Neural cell (in vitro differentiated cells): Measurements from ENCODE around the gene CLEC18C. TPM values are rescaled to one million over a fixed set of nuclear protein-coding genes. Genes with fewer than 3 reads are reported as not detected.
"Not testable (repeated sequence)": the region's sequence is repeated elsewhere in the genome, so short reads cannot be mapped to it uniquely, and the experiment has no call there.

Experiments
- H2AFZ ChIP-seq: fragments of 200-600, 300-800 bp; sonication (generic), shearing (Covaris generic); 2 replicates; pipeline ENCODE4 v1.6.0; 2014; ENCODE audit warnings: low read depth, mild to moderate bottlenecking, antibody characterized with exemption, low read length, moderate library complexity
- H3F3A ChIP-seq: fragments of 200-600 bp; shearing (Covaris generic); 2 replicates; pipeline ENCODE4 v1.6.1; 2016; ENCODE audit warnings: mild to moderate bottlenecking, moderate library complexity, mixed read lengths, antibody characterized with exemption, low read length; ENCODE audit not compliant: insufficient read depth, poor library complexity, severe bottlenecking
- H3K27ac ChIP-seq: fragments of 200-600, 300-800 bp; sonication (generic), shearing (Covaris generic); 2 replicates; pipeline ENCODE4 v1.5.1; 2014; ENCODE audit warnings: mild to moderate bottlenecking, low read length, moderate library complexity
- H3K27me3 ChIP-seq: fragments of 300-800, 200-600 bp; sonication (generic), shearing (Covaris generic); 2 replicates; pipeline ENCODE4 v1.6.0; 2014; ENCODE audit warnings: mild to moderate bottlenecking, low read depth, low read length, moderate library complexity; ENCODE audit not compliant: insufficient read depth
- H3K36me3 ChIP-seq: fragments of 300-800, 200-600 bp; sonication (generic), shearing (Covaris generic); 2 replicates; pipeline ENCODE4 v1.5.1; 2014; ENCODE audit warnings: mild to moderate bottlenecking, antibody characterized with exemption, low read length, moderate library complexity; ENCODE audit not compliant: insufficient read depth
- H3K4me2 ChIP-seq: fragments of 300-800, 200-600 bp; sonication (generic), shearing (Covaris generic); 2 replicates; pipeline ENCODE4 v1.6.0; 2014; ENCODE audit warnings: mild to moderate bottlenecking, low read length
- H3K4me3 ChIP-seq: fragments of 300-800, 200-600 bp; sonication (generic), shearing (Covaris generic); 2 replicates; pipeline ENCODE4 v1.5.1; 2014; ENCODE audit warnings: mild to moderate bottlenecking, low read length, moderate library complexity
- H3K79me2 ChIP-seq: fragments of 200-600 bp; shearing (Covaris generic); replicated peaks from 2 replicates; pipeline ENCODE4 v1.6.0; 2014; ENCODE audit warnings: mild to moderate bottlenecking, low read length, moderate library complexity; ENCODE audit not compliant: insufficient read depth
- H3K9ac ChIP-seq: fragments of 300-800, 200-600 bp; sonication (generic), shearing (Covaris generic); 2 replicates; pipeline ENCODE4 v1.6.1; 2016; ENCODE audit warnings: mild to moderate bottlenecking, low read length, mixed read lengths
- H3K9me2 ChIP-seq: fragments of 200-600 bp; shearing (Covaris generic); 2 replicates; pipeline ENCODE4 v1.6.1; 2016; ENCODE audit warnings: mild to moderate bottlenecking, low read length, mixed read lengths; ENCODE audit not compliant: insufficient read depth
- H3K9me3 ChIP-seq: fragments of 200-600, 300-800 bp; sonication (generic), shearing (Covaris generic); 2 replicates; pipeline ENCODE4 v1.6.1; 2016; ENCODE audit warnings: mild to moderate bottlenecking, mixed run types, low read length, moderate library complexity, mixed read lengths
- H4K20me1 ChIP-seq: fragments of 200-600 bp; shearing (Covaris generic); 2 replicates; pipeline ENCODE4 v1.6.1; 2016; ENCODE audit warnings: mild to moderate bottlenecking, mixed run types; ENCODE audit not compliant: insufficient read depth
- CTCF ChIP-seq: fragments of 450-650 bp; IDR thresholded peaks from 2 replicates; pipeline ENCODE4 v1.5.1; 2014; ENCODE audit warnings: antibody characterized with exemption, mild to moderate bottlenecking, moderate library complexity; ENCODE audit not compliant: poor library complexity, severe bottlenecking
- EP300 ChIP-seq: fragments of 450-650 bp; conservative IDR thresholded peaks from 2 replicates; pipeline ENCODE4 v1.6.1; 2014; ENCODE audit warnings: antibody characterized with exemption, mild to moderate bottlenecking, moderate library complexity; ENCODE audit not compliant: poor library complexity, severe bottlenecking
- EZH2 ChIP-seq: fragments of 200-600, 300-800 bp; shearing (Covaris generic), sonication (generic); IDR thresholded peaks from 2 replicates; pipeline ENCODE4 v1.6.1; 2014; ENCODE audit warnings: antibody characterized with exemption, low read length, borderline replicate concordance, mild to moderate bottlenecking; ENCODE audit not compliant: insufficient read depth, poor library complexity, severe bottlenecking
- MXI1 ChIP-seq: fragments of 450-650 bp; conservative IDR thresholded peaks from 2 replicates; pipeline ENCODE4 v1.6.1; 2014; ENCODE audit warnings: antibody characterized with exemption, mild to moderate bottlenecking; ENCODE audit not compliant: poor library complexity, severe bottlenecking
- POLR2AphosphoS5 ChIP-seq: IDR thresholded peaks from 2 replicates; pipeline ENCODE4 v1.6.1; 2012
- RAD21 ChIP-seq: fragments of 450-650 bp; conservative IDR thresholded peaks from 2 replicates; pipeline ENCODE4 v1.6.1; 2014; ENCODE audit warnings: antibody characterized with exemption, mild to moderate bottlenecking, moderate library complexity
- REST ChIP-seq: IDR thresholded peaks from 2 replicates; pipeline ENCODE4 v1.6.1; 2012; ENCODE audit warnings: borderline replicate concordance
- SMC3 ChIP-seq: fragments of 450-650 bp; conservative IDR thresholded peaks from 2 replicates; pipeline ENCODE4 v1.6.1; 2014; ENCODE audit warnings: antibody characterized with exemption, mild to moderate bottlenecking, moderate library complexity; ENCODE audit not compliant: poor library complexity
- TAF1 ChIP-seq: IDR thresholded peaks from 2 replicates; pipeline ENCODE4 v1.6.1; 2012; ENCODE audit warnings: low read depth
- polyA plus RNA-seq: library from polyadenylated mRNA; depleted of rRNA; stranded (reverse); fragments of >200 nt; gene quantifications from 2 replicates; pipeline ENCODE4 v1.2.3, GENCODE V29; 2014

CLEC18C gene
- polyA plus RNA-seq, 1 donor from 2014 or later, result 1.3 TPM

GRCh38 chr16:70162041-70162451 lies 11.5 kb upstream of the CLEC18C start:
- Histone ChIP-seq H3K27ac (no peak overlapping the region), H3K4me3 (no peak overlapping the region), H3K36me3 (peaks cover 7% of the 10 kb centered on the region), H3K4me2 (no peak overlapping the region), H3K27me3 (no peaks in the 10 kb centered on the region), H3K9me3 (no peaks in the 10 kb centered on the region), H2AFZ (no peak overlapping the region), H3K9me2 (no peaks in the 10 kb centered on the region), H3K79me2 (no peaks in the 10 kb centered on the region), H3F3A (no peaks in the 10 kb centered on the region), H3K9ac (no peak overlapping the region), H4K20me1 (no peaks in the 10 kb centered on the region)
- TF ChIP-seq EP300, result no peak
- no peak for TF ChIP-seq POLR2AphosphoS5
- no peak for TF ChIP-seq EZH2
- TF ChIP-seq RAD21, result no peak
- TF ChIP-seq TAF1, result no peak
- TF ChIP-seq REST, result no peak
- TF ChIP-seq CTCF, result no peak
- no peak for TF ChIP-seq MXI1
- TF ChIP-seq SMC3, result no peak

- Histone ChIP-seq H3K27ac (no peak overlapping the region), H3K9me3 (no peaks in the 10 kb centered on the region), H3K4me2 (no peak overlapping the region), H2AFZ (no peak overlapping the region), H3K9me2 (no peaks in the 10 kb centered on the region), H3K4me3 (no peak overlapping the region), H3K9ac (no peak overlapping the region), H3F3A (no peaks in the 10 kb centered on the region), H3K36me3 (peaks cover 7% of the 10 kb centered on the region), H3K27me3 (no peaks in the 10 kb centered on the region), H4K20me1 (no peaks in the 10 kb centered on the region), H3K79me2 (no peaks in the 10 kb centered on the region)
- TF ChIP-seq EP300 (no peak), CTCF (no peak), RAD21 (no peak), EZH2 (no peak), POLR2AphosphoS5 (no peak), MXI1 (no peak), REST (no peak), SMC3 (no peak), TAF1 (no peak)
Observed at GRCh38 chr16:70163596-70163995, 10.0 kb upstream of the CLEC18C start.

- H2AFZ ChIP-seq, H4K20me1 ChIP-seq, H3K9me3 ChIP-seq, H3K79me2 ChIP-seq, H3K27ac ChIP-seq, H3K9ac ChIP-seq, H3K9me2 ChIP-seq, H3K27me3 ChIP-seq, H3K36me3 ChIP-seq, H3F3A ChIP-seq, H3K4me2 ChIP-seq, H3K4me3 ChIP-seq: not testable (repeated sequence)
Observed at GRCh38 chr16:70166688-70167087, 6.9 kb upstream of the CLEC18C start.
